ENCODE measurements around the gene GABARAP. TPM values are rescaled to one million over a fixed set of nuclear protein-coding genes. Genes with fewer than 3 reads are reported as not detected.
A peak's percentile ranks its signal among the peaks of the same experiment; 100 is the strongest.

GABARAP gene
- total and polyA plus RNA-seq, 2 of the 13 experiments (the other 11 are each of a cell fraction or from before 2014, with no cell fraction given) = 161 to 310 TPM

- no peak for TF ChIP-seq ZNF530 (CRISPR knock-in tag; IDR thresholded peaks at IDR 0.05; ENCODE audit: low read depth)
- no peak for TF ChIP-seq KDM5B (CRISPR knock-in tag; IDR thresholded peaks at IDR 0.05; ENCODE audit: borderline replicate concordance)
- TF ChIP-seq ZNF256 (CRISPR knock-in tag; conservative IDR thresholded peaks at IDR 0.05) = no peak
- no peak for TF ChIP-seq XBP1 (CRISPR knock-in tag; IDR thresholded peaks at IDR 0.05)
Measured at GRCh38 chr17:7216242-7217112, 25.8 kb downstream of the GABARAP start (continued).

GRCh38 chr17:7215652-7216180 lies 26.5 kb downstream of the GABARAP start:
- FAIRE-seq (no peak), ATAC-seq (no peak), DNase-seq (ENCODE audit: low spot score) (no peak)
- Histone ChIP-seq H2AFZ (ENCODE audit: low read length) (no peak overlapping the region), H3K27me3 (ENCODE audit: control insufficient read depth in 1 of 2, insufficient read depth in 2 of 2, low read length in 2 of 2) (peaks cover 0 to 4% of the 10 kb centered on the region in 2 experiments; a peak in 2 of 5 replicates), H3K9me3 (ENCODE audit: low read length) (no peaks in the 10 kb centered on the region), H3K4me2 (ENCODE audit: low read depth, low read length) (peak overlapping the region; percentile 77), H3K9ac (ENCODE audit: insufficient read depth, low read depth, low read length) (no peak overlapping the region), H3K4me1 (ENCODE audit: insufficient read depth, low read length) (peaks cover 60% of the 10 kb centered on the region), H4K20me1 (ENCODE audit: insufficient read depth, low read length) (peaks cover 3% of the 10 kb centered on the region; the same call in 1 of the 2 replicates), H3K36me3 (replicated peaks in 1 of 2; ENCODE audit: control insufficient read depth in 1 of 2, insufficient read depth in 2 of 2, low read length in 2 of 2) (no peaks in the 10 kb centered on the region), H3K4me3 (replicated peaks in 1 of 3; ENCODE audit: insufficient read depth in 1 of 3, low read depth in 2 of 3, low read length in 3 of 3) (peak overlapping the region in 1 of 3 experiments; percentile 42; a peak in 1 of 6 replicates), H3K27ac (ENCODE audit: extremely low read length, insufficient read depth, low read length) (no peak overlapping the region), H3K79me2 (ENCODE audit: insufficient read depth, low read length) (peaks cover 6% of the 10 kb centered on the region)
- WGBS (ENCODE audit: low lambda C conversion rate) = 10% methylated on average over 9 of the region's 10 CpGs
- intact Hi-C loops (cut with micrococcal nuclease; ENCODE audit: unreplicated experiment) (no loop called here), in situ Hi-C loops (cut with HindIII; ENCODE audit: extremely low pct_ligation_motif_present, low pct_unique_long_range_greater_than_20kb) (loop anchor here (5.0 kb wide), 1 partner anchor 38 kb away; the partner anchor contains the start of gene ASGR1)
- no TSS peak for BruUV-seq (replicated peaks)
- POLR2A ChIA-PET = interaction anchor here (1.0 to 2.9 kb wide), 4 partner anchors 37 to 180 kb away, joined by 3 to 35 read pairs (median 4); partner anchors contain the start of genes ASGR1 and SLC16A13
- CTCF ChIA-PET (ENCODE audit: low intra/inter-chr PET ratio, low total read pairs) = interaction anchor here (1.9 kb wide), 1 partner anchor 170 kb away, joined by 10 read pairs; no protein-coding TSS in a partner anchor
- TF ChIP-seq MAF1 (CRISPR knock-in tag; IDR thresholded peaks at IDR 0.05; ENCODE audit: borderline replicate concordance) (no peak), HNF4A (CRISPR knock-in tag; IDR thresholded peaks at IDR 0.05) (no peak), MTA3 (CRISPR knock-in tag; IDR thresholded peaks at IDR 0.05) (no peak), SNAI1 (CRISPR knock-in tag; IDR thresholded peaks at IDR 0.05; ENCODE audit: borderline replicate concordance) (no peak), NCOA2 (CRISPR knock-in tag; IDR thresholded peaks at IDR 0.05) (0 out of 2 replicates have a peak, but pooled peaks have one; percentile 1)
- TF ChIP-seq, protein P1, sequence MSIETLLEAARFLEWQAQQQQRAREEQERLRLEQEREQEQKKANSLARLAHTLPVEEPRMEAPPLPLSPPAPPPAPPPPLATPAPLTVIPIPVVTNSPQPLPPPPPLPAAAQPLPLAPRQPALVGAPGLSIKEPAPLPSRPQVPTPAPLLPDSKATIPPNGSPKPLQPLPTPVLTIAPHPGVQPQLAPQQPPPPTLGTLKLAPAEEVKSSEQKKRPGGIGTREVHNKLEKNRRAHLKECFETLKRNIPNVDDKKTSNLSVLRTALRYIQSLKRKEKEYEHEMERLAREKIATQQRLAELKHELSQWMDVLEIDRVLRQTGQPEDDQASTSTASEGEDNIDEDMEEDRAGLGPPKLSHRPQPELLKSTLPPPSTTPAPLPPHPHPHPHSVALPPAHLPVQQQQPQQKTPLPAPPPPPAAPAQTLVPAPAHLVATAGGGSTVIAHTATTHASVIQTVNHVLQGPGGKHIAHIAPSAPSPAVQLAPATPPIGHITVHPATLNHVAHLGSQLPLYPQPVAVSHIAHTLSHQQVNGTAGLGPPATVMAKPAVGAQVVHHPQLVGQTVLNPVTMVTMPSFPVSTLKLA (IDR thresholded peaks at IDR 0.05) = peak; percentile 13; the same call in 1 of the 2 replicates
